ENCODE measurements around the gene KNTC1.

DNA sequence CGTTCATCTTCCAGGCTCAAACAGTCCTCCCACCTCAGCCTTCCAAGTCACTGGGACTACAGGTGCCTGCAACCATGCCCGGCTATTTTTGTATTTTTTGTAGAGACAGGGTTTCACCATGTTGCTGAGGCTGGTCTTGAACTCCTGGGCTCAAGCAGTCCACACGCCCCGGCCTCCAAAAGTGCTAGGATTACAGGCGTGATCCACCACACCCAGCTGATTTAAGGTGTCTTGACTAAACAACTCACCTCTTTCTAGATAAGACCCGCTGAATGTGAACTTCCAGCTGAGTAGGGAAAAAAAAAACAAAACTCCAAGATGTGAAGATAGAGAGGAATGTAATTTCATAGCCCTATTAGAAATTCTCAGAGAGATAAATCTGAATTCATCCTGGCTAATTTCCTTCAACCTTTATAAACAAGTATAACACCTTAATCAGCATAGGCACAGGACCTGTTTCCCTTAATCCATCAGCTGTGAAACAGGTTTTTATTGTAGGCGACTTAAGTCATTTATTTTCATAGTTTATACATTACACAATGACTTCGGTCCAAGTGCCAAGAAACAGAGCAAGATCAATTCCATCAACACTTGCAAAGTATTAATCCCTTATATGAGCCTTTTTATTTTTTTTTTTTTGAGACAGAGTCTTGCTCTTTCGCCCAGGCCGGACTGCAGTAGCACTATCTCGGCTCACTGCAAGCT is 124.6 kb downstream of the KNTC1 start:
- TF ChIP-seq, protein P1, sequence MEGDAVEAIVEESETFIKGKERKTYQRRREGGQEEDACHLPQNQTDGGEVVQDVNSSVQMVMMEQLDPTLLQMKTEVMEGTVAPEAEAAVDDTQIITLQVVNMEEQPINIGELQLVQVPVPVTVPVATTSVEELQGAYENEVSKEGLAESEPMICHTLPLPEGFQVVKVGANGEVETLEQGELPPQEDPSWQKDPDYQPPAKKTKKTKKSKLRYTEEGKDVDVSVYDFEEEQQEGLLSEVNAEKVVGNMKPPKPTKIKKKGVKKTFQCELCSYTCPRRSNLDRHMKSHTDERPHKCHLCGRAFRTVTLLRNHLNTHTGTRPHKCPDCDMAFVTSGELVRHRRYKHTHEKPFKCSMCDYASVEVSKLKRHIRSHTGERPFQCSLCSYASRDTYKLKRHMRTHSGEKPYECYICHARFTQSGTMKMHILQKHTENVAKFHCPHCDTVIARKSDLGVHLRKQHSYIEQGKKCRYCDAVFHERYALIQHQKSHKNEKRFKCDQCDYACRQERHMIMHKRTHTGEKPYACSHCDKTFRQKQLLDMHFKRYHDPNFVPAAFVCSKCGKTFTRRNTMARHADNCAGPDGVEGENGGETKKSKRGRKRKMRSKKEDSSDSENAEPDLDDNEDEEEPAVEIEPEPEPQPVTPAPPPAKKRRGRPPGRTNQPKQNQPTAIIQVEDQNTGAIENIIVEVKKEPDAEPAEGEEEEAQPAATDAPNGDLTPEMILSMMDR (IDR thresholded peaks at IDR 0.05) = no peak
- TF ChIP-seq POLR2A (IDR thresholded peaks at IDR 0.05) = no peak

All from uterus (tissue), 2 donors.